Neuronal stem cell (in vitro differentiated cells): ENCODE results near the gene ATG10.
"Not testable (repeated sequence)": the region's sequence is repeated elsewhere in the genome, so short reads cannot be mapped to it uniquely, and the experiment has no call there.

Source experiments
- DNase-seq: peaks from one replicate; pipeline ENCODE4 v3.0.0-alpha.2; 2013; ENCODE audit warnings: low spot score
- H2AFZ ChIP-seq: one replicate; pipeline ENCODE4 v1.6.1; 2013; ENCODE audit warnings: mild to moderate bottlenecking, low read length, inconsistent platforms
- H2AK5ac ChIP-seq: 2 replicates; pipeline ENCODE4 v1.6.1; 2013; ENCODE audit warnings: low read depth, mild to moderate bottlenecking, inconsistent platforms, low read length, moderate library complexity, mixed read lengths
- H2BK120ac ChIP-seq: 2 replicates; pipeline ENCODE4 v1.6.1; 2013; ENCODE audit warnings: low read depth, mild to moderate bottlenecking, inconsistent platforms, low read length, moderate library complexity, mixed read lengths
- H2BK12ac ChIP-seq: one replicate; pipeline ENCODE4 v1.6.1; 2013; ENCODE audit warnings: low read length, inconsistent platforms
- H2BK15ac ChIP-seq: 2 replicates; pipeline ENCODE4 v1.6.1; 2013; ENCODE audit warnings: mild to moderate bottlenecking, low read length, inconsistent platforms, mixed read lengths
- H2BK5ac ChIP-seq: one replicate; pipeline ENCODE4 v1.6.1; 2013; ENCODE audit warnings: inconsistent platforms, mild to moderate bottlenecking, low read length, moderate library complexity
- H3K14ac ChIP-seq: one replicate; pipeline ENCODE4 v1.6.1; 2013; ENCODE audit warnings: low read length, inconsistent platforms
- H3K18ac ChIP-seq: 2 replicates; pipeline ENCODE4 v1.6.1; 2013; ENCODE audit warnings: low read length, inconsistent platforms
- H3K23ac ChIP-seq: 2 replicates; pipeline ENCODE4 v1.6.1; 2013; ENCODE audit warnings: low read depth, mild to moderate bottlenecking, mixed read lengths, low read length, inconsistent platforms; ENCODE audit not compliant: poor library complexity
- H3K27ac ChIP-seq: replicated peaks from 3 replicates; pipeline ENCODE4 v1.5.1; 2013; ENCODE audit warnings: low read length, inconsistent platforms
- H3K27me3 ChIP-seq, 3 experiments: 2 replicates each; pipeline ENCODE4 v1.6.1; 2013; ENCODE audit warnings: low read length in 3 of 3, mild to moderate bottlenecking in 2 of 3, inconsistent platforms in 1 of 3, low read depth in 1 of 3, mixed read lengths in 1 of 3, moderate library complexity in 1 of 3; ENCODE audit not compliant: control insufficient read depth in 3 of 3, insufficient read depth in 3 of 3
- H3K36me3 ChIP-seq, 2 donors: replicated peaks in 1 of 2; 2 replicates each; pipeline ENCODE4 v1.6.1; 2013; ENCODE audit warnings: low read length in 2 of 2; ENCODE audit not compliant: control insufficient read depth in 2 of 2, insufficient read depth in 2 of 2
- H3K4ac ChIP-seq: 2 replicates; pipeline ENCODE4 v1.6.1; 2013; ENCODE audit warnings: inconsistent platforms, mild to moderate bottlenecking, low read length, moderate library complexity
- H3K4me1 ChIP-seq, 2 donors: 1 replicate in 1 of 2; 2 replicates in 1 of 2; pipeline ENCODE4 v1.6.1; 2013; ENCODE audit warnings: low read length in 2 of 2, low read depth in 1 of 2; ENCODE audit not compliant: control insufficient read depth in 2 of 2, insufficient read depth in 1 of 2
- H3K4me2 ChIP-seq: one replicate; pipeline ENCODE4 v1.6.1; 2013; ENCODE audit warnings: mild to moderate bottlenecking, low read length, inconsistent platforms; ENCODE audit not compliant: insufficient read depth, poor library complexity, severe bottlenecking
- H3K4me3 ChIP-seq, 2 donors: 2 replicates each; pipeline ENCODE4 v1.5.1; 2013; ENCODE audit warnings: low read length in 2 of 2, mild to moderate bottlenecking in 2 of 2, inconsistent platforms in 1 of 2, moderate library complexity in 1 of 2
- H3K79me1 ChIP-seq: one replicate; pipeline ENCODE4 v1.6.1; 2013; ENCODE audit warnings: low read depth, mild to moderate bottlenecking, inconsistent platforms, low read length, moderate library complexity
- H3K9ac ChIP-seq: one replicate; pipeline ENCODE4 v1.6.1; 2013; ENCODE audit warnings: mild to moderate bottlenecking, low read depth, low read length, inconsistent platforms; ENCODE audit not compliant: poor library complexity
- H3K9me3 ChIP-seq, 2 donors: replicated peaks in 1 of 2; 2 replicates each; pipeline versions ENCODE3 to v1.6.1; 2013; ENCODE audit warnings: low read length in 2 of 2, mild to moderate bottlenecking in 2 of 2, inconsistent platforms in 1 of 2, low read depth in 1 of 2, mixed read lengths in 1 of 2, moderate library complexity in 1 of 2; ENCODE audit not compliant: control insufficient read depth in 2 of 2, insufficient read depth in 1 of 2
- H4K8ac ChIP-seq: one replicate; pipeline ENCODE4 v1.6.1; 2013; ENCODE audit warnings: low read depth, mild to moderate bottlenecking, inconsistent platforms, low read length, moderate library complexity
- H4K91ac ChIP-seq: one replicate; pipeline ENCODE4 v1.6.1; 2013; ENCODE audit warnings: low read length, low read depth, mild to moderate bottlenecking, inconsistent platforms; ENCODE audit not compliant: poor library complexity
- WGBS, 2 donors: extraction: QIAGEN DNeasy Blood & Tissue Kit; methylation state at CpG; one replicate each; pipeline ENCODE4 v1.1.7; 2013; ENCODE audit warnings: missing lambda C conversion rate in 2 of 2, mixed read lengths in 1 of 2; ENCODE audit not compliant: insufficient read length in 2 of 2, insufficient replicate concordance in 1 of 2; ENCODE audit errors: extremely low coverage in 2 of 2; 5-methylcytosine and 5-hydroxymethylcytosine counted together

The ATG10 gene

GRCh38 chr5:82267297-82267933 is 295.6 kb downstream of the ATG10 start:
- H3K36me3 ChIP-seq, result peaks cover 0 to 21% of the 10 kb centered on the region in 2 donors
- not testable (repeated sequence) for H3K79me1 ChIP-seq, H3K9ac ChIP-seq, DNase-seq, H2AK5ac ChIP-seq, H3K4me1 ChIP-seq, H3K4me2 ChIP-seq, H3K27ac ChIP-seq, H2BK5ac ChIP-seq, H3K18ac ChIP-seq, H3K9me3 ChIP-seq, H2BK12ac ChIP-seq, H2BK120ac ChIP-seq, H2AFZ ChIP-seq, H2BK15ac ChIP-seq, H3K14ac ChIP-seq, H3K23ac ChIP-seq, H4K8ac ChIP-seq, H3K4ac ChIP-seq, H3K27me3 ChIP-seq, H4K91ac ChIP-seq, H3K4me3 ChIP-seq
- no CpG with 5 or more reads among the region's 9 CpGs for WGBS, 2 donors

- H3K4me3 ChIP-seq, H3K23ac ChIP-seq, H4K91ac ChIP-seq, H3K14ac ChIP-seq, H2BK120ac ChIP-seq, H3K27ac ChIP-seq, H2BK15ac ChIP-seq, DNase-seq, H3K18ac ChIP-seq, H3K79me1 ChIP-seq, H3K4me2 ChIP-seq, H2AK5ac ChIP-seq, H3K9me3 ChIP-seq, H2BK5ac ChIP-seq, H4K8ac ChIP-seq, H3K4ac ChIP-seq, H3K4me1 ChIP-seq, H3K27me3 ChIP-seq, H2AFZ ChIP-seq, H2BK12ac ChIP-seq, H3K9ac ChIP-seq: not testable (repeated sequence)
- H3K36me3 ChIP-seq, result peaks cover 3 to 40% of the 10 kb centered on the region in 2 donors
- no CpG with 5 or more reads among the region's 2 CpGs for WGBS, 2 donors
Measured at GRCh38 chr5:82269363-82269762, 297.5 kb downstream of the ATG10 start.

GRCh38 chr5:82272571-82273356 is 300.9 kb downstream of the ATG10 start:
- not testable (repeated sequence) for H3K4me3 ChIP-seq, H4K8ac ChIP-seq, H3K4me2 ChIP-seq, H3K79me1 ChIP-seq, H3K14ac ChIP-seq, H2AK5ac ChIP-seq, H2BK12ac ChIP-seq, H2BK120ac ChIP-seq, H3K27me3 ChIP-seq, H2AFZ ChIP-seq, H3K23ac ChIP-seq, H3K4ac ChIP-seq, H3K9ac ChIP-seq, H3K18ac ChIP-seq, H4K91ac ChIP-seq, DNase-seq, H2BK5ac ChIP-seq, H3K9me3 ChIP-seq, H2BK15ac ChIP-seq, H3K27ac ChIP-seq, H3K4me1 ChIP-seq
- peaks cover 20 to 73% of the 10 kb centered on the region in 2 donors for H3K36me3 ChIP-seq
- WGBS, 2 donors, result no CpG with 5 or more reads among the region's 24 CpGs

- not testable (repeated sequence) for H3K9ac ChIP-seq, H2BK120ac ChIP-seq, H2AK5ac ChIP-seq, H3K79me1 ChIP-seq, H3K14ac ChIP-seq, H2AFZ ChIP-seq, H3K18ac ChIP-seq, H4K91ac ChIP-seq, H3K4me3 ChIP-seq, H3K4ac ChIP-seq, DNase-seq, H3K27ac ChIP-seq, H3K23ac ChIP-seq, H3K27me3 ChIP-seq, H2BK5ac ChIP-seq, H3K4me2 ChIP-seq, H3K4me1 ChIP-seq, H4K8ac ChIP-seq, H2BK15ac ChIP-seq, H2BK12ac ChIP-seq, H3K9me3 ChIP-seq
- WGBS, 2 donors, result no CpG with 5 or more reads among the region's 4 CpGs
- peaks cover 20 to 69% of the 10 kb centered on the region in 2 donors for H3K36me3 ChIP-seq
Measured at GRCh38 chr5:82273426-82273825, 301.6 kb downstream of the ATG10 start.
